Stimulated activated CD8-positive, alpha-beta memory T cell treated with anti-CD3 and anti-CD28 coated beads, Interleukin-12 subunit alpha, Interleukin-12 subunit beta, amount 100 ng/mL, for 4 hours (primary cell): ENCODE data around the gene EXOSC6.
A peak's percentile ranks its signal among the peaks of the same experiment; 100 is the strongest.
"Not testable (repeated sequence)": the region's sequence is repeated elsewhere in the genome, so short reads cannot be mapped to it uniquely, and the experiment has no call there.

Experiments
- DNase-seq: peaks from one replicate; pipeline ENCODE4 v3.0.0-alpha.2; 2020; ENCODE audit warnings: low read depth

EXOSC6 gene

GRCh38 chr16:70251629-70252354 lies at the start of gene EXOSC6:
Gene EXOSC6 (minus strand): TSS chr16:70251940. CDS start chr16:70251900, 40 bp downstream.
- peak; percentile 87 for DNase-seq

GRCh38 chr16:70301121-70301520 lies 49.4 kb upstream of the EXOSC6 start:
- DNase-seq: no peak

- DNase-seq: peak; percentile 32
These were observed 47.5 kb upstream of the EXOSC6 start, which contains the start of gene DDX19B for GRCh38 chr16:70298988-70299938. Gene DDX19B (plus strand): TSS chr16:70299186. CDS start chr16:70299298, 112 bp downstream.

GRCh38 chr16:70295634-70296033 lies 43.9 kb upstream of the EXOSC6 start:
- no peak for DNase-seq

GRCh38 chr16:70294385-70295025 lies 42.8 kb upstream of the EXOSC6 start:
- DNase-seq: no peak

- DNase-seq: not testable (repeated sequence)
These were observed 40.4 kb upstream of the EXOSC6 start for GRCh38 chr16:70292148-70292547.

GRCh38 chr16:70290949-70291519 lies 39.3 kb upstream of the EXOSC6 start:
- DNase-seq: no peak

GRCh38 chr16:70289229-70290094 lies 37.7 kb upstream of the EXOSC6 start, which contains the start of gene AARS1:
Gene AARS1 (minus strand): TSS chr16:70289506. CDS start chr16:70282763, 6,743 bp downstream.
- DNase-seq: peak; percentile 87

- DNase-seq: not testable (repeated sequence)
These were observed 35.7 kb upstream of the EXOSC6 start for GRCh38 chr16:70287304-70287971.

- DNase-seq: no peak
These were observed 24.7 kb upstream of the EXOSC6 start for GRCh38 chr16:70276392-70276791.

- no peak for DNase-seq
These were observed 20.0 kb upstream of the EXOSC6 start for GRCh38 chr16:70271696-70272095.

GRCh38 chr16:70270176-70270575 lies 18.4 kb upstream of the EXOSC6 start:
- DNase-seq: no peak

GRCh38 chr16:70269471-70269870 lies 17.7 kb upstream of the EXOSC6 start:
- no peak for DNase-seq

GRCh38 chr16:70267922-70268321 lies 16.2 kb upstream of the EXOSC6 start:
- DNase-seq: not testable (repeated sequence)

- no peak for DNase-seq
These were observed 15.8 kb upstream of the EXOSC6 start for GRCh38 chr16:70267516-70267915.

GRCh38 chr16:70259903-70260302 lies 8.2 kb upstream of the EXOSC6 start:
- not testable (repeated sequence) for DNase-seq

- DNase-seq: no peak
These were observed 7.2 kb upstream of the EXOSC6 start for GRCh38 chr16:70258946-70259345.

- DNase-seq: no peak
These were observed 6.3 kb upstream of the EXOSC6 start for GRCh38 chr16:70258065-70258464.

- DNase-seq: no peak
These were observed 5.7 kb upstream of the EXOSC6 start for GRCh38 chr16:70257391-70257790.

GRCh38 chr16:70255574-70255973 lies 3.8 kb upstream of the EXOSC6 start:
- DNase-seq: no peak
